Measurements from ENCODE around the gene EFCAB6.

The EFCAB6 gene

DNA sequence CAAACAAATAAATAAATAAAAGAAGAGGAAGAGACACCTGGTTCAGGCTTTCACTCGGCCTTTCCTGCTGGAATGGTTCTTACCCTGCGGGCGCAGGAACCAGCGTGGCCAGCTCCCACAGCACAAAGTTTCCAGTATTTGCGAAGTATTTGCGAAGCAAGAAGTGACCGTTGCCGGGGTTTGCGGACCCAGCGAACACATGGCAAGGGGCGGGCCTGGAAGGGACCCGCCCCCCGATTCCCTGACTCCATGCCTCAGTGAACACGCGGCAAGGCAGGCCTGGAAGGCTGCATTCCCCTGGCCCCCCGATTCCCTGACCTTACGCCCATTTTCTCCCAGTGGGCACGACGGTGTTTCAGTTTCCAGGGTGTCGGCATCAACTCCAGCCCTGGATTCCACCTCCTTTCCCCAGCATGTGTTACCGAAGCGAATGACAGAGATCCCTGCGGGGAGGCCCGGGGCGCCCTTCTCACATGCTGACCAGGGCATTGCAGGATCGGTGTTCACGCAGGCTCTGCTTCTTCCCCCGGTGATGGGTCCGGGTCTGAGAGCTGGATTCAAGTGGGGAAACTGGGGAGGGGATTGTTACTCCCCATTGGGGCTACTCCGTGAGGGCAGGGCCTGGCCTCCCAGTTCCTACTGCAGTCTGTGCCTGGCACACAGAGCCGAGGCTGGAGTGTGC is 297.5 kb downstream of the EFCAB6 start:
- DNase-seq (ENCODE audit: low read depth): no peak
- TF ChIP-seq, protein P1, sequence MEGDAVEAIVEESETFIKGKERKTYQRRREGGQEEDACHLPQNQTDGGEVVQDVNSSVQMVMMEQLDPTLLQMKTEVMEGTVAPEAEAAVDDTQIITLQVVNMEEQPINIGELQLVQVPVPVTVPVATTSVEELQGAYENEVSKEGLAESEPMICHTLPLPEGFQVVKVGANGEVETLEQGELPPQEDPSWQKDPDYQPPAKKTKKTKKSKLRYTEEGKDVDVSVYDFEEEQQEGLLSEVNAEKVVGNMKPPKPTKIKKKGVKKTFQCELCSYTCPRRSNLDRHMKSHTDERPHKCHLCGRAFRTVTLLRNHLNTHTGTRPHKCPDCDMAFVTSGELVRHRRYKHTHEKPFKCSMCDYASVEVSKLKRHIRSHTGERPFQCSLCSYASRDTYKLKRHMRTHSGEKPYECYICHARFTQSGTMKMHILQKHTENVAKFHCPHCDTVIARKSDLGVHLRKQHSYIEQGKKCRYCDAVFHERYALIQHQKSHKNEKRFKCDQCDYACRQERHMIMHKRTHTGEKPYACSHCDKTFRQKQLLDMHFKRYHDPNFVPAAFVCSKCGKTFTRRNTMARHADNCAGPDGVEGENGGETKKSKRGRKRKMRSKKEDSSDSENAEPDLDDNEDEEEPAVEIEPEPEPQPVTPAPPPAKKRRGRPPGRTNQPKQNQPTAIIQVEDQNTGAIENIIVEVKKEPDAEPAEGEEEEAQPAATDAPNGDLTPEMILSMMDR (IDR thresholded peaks at IDR 0.05; ENCODE audit: insufficient read depth, low read depth, low read length, missing control alignments): no peak
- H3K4me3 ChIP-seq (ENCODE audit: low read depth, low read length): no peak overlapping the region

DNA sequence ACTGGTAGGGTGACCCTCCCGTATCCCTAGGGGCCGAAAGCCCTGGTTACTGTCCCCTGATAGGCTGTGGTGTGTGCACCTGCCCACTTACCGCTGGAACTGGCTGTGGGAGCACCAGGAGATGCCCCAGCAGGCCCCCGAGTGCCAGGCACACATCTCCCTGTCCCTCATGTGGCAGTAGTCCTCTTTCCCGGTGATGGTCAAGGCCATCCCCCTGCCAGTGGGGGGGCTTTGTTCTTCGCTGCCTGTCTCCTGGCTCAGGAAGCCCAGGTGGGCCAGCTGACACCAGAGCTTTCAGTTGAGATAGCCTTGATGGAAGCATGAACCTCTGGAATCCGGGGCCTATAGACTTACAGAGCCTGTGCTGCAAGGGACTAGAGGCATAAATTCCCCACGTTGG is 299.8 kb downstream of the EFCAB6 start:
- no peak for DNase-seq (ENCODE audit: low read depth)
- TF ChIP-seq, protein P1 (IDR thresholded peaks at IDR 0.05; ENCODE audit: insufficient read depth, low read depth, low read length, missing control alignments): no peak
- H3K4me3 ChIP-seq (ENCODE audit: low read depth, low read length): no peak overlapping the region

DNA sequence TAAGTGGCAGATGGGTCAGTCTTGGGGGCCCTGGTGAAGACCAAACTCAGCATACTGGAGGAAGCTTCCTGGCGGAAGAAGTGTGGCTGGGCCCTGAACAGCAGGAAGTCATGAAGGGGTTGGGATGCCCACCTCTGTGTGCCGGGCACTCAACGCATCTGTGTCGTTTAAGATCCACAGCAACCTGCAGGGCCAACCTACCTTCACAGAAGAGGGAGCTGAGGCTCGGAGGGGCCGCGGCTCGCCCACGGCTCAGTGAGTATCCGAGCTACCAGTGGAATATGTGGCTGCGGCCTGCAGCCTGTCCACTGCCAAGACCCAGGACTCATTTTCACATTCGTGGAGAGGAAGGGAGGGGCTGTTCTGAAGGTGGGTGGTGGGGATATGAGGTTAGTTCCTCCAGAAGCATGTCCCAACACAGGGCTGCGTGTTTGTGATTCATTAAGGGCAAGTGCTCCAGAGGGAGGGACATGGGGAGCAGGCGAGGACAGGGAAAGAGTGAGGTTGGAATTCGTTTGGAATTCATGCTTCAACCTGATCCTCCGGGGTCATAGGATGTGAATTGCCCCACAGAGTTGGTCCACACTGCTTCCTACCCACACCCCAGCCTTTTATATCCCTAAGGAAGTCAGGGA is 300.7 kb downstream of the EFCAB6 start:
- H3K4me3 ChIP-seq (ENCODE audit: low read depth, low read length): no peak overlapping the region
- no peak for DNase-seq (ENCODE audit: low read depth)
- TF ChIP-seq, protein P1 (IDR thresholded peaks at IDR 0.05; ENCODE audit: insufficient read depth, low read depth, low read length, missing control alignments): no peak

DNA sequence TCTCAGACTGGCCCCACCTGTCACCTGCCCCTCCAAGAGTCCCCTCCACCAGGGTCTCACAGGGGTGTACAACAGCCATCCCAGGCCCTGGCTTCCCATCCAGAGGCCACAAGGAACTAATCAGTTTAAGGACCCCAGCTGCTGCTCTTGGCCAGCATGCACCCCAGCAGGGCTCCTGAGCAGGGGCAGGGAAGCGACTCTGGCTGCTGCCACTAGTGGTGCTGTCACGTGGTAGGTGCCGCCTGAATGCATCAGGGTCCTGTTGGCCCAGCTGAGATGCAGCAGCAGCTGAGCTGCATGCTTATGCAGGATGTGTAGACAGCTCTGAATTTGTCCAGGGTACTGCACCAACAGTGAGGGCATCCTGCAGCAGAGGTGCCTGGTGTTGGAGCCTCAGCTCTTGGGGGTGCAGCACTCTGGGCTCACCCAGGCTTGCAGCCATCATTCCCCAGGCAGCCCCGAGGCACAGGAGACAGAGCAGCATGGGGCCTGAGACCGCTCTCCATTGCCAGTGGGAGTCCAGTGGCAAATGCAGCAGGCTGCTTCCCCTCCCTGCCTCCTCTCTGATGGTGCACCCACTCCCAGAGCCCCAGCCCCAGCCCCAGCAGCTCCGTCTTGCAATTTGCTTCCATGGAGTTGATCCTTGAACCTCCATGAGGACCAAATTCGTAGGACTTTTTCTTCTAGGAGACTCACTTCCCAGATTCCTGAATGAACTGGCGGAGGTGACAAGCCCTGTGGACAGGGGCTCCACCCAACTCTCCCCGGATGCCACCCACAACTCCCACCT is 301.6 kb downstream of the EFCAB6 start:
- DNase-seq (ENCODE audit: low read depth): no peak
- TF ChIP-seq, protein P1 (IDR thresholded peaks at IDR 0.05; ENCODE audit: insufficient read depth, low read depth, low read length, missing control alignments): no peak
- no peak overlapping the region for H3K4me3 ChIP-seq (ENCODE audit: low read depth, low read length)

DNA sequence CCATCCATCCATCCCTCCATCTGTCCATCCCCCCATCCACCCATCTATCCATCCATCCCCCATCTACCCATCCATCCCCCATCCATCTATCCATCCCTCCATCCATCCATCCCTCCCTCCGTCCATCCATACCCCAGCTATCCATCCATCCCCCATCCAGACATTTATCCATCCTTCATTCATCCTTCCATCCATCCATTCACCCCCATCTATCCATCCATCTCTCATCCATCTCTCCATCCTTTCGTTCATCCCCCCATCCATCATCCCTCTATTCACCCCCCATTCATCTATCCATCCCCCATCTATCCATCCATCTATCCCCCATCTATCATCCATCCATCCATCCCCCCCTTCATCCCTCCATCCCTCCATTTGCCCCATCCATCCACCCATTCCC is 302.8 kb downstream of the EFCAB6 start:
- TF ChIP-seq, protein P1 (IDR thresholded peaks at IDR 0.05; ENCODE audit: insufficient read depth, low read depth, low read length, missing control alignments): no peak
- H3K4me3 ChIP-seq (ENCODE audit: low read depth, low read length): no peak overlapping the region
- DNase-seq (ENCODE audit: low read depth): no peak

DNA sequence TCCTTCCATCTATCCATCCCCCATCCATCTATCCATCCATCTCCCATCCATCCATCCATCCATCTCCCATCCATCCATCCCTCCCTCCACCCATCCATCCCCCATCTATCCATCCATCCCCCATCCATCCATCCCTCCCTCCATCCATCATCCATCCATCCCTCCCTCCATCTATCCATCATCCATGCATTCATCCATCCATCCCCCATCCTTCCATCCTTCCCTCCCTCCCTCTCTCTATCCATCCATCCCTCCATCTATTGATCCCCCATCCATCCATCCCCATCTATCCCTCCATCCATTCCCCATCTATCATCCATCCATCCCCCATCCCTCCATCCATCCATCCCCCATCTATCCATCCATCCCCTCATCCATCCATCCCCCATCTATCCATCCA is 303.6 kb downstream of the EFCAB6 start:
- TF ChIP-seq, protein P1 (IDR thresholded peaks at IDR 0.05; ENCODE audit: insufficient read depth, low read depth, low read length, missing control alignments): no peak
- H3K4me3 ChIP-seq (ENCODE audit: low read depth, low read length): no peak overlapping the region
- DNase-seq (ENCODE audit: low read depth): no peak
